ENCODE data around the gene CEP70. TPM values are rescaled to one million over a fixed set of nuclear protein-coding genes. Genes with fewer than 3 reads are reported as not detected.
A peak's percentile ranks its signal among the peaks of the same experiment; 100 is the strongest.
"Not testable (repeated sequence)": the region's sequence is repeated elsewhere in the genome, so short reads cannot be mapped to it uniquely, and the experiment has no call there.

The CEP70 gene
- total and polyA plus RNA-seq, 2 of the 13 experiments (the other 11 are each of a cell fraction or from before 2014, with no cell fraction given) = 4.0 to 22.3 TPM

GRCh38 chr3:138484672-138485071 is 109.4 kb downstream of the CEP70 start:
- H3K9ac ChIP-seq (ENCODE audit: insufficient read depth, low read depth, low read length); BruUV-seq (replicated peaks); H3K79me2 ChIP-seq (ENCODE audit: insufficient read depth, low read length); H3K4me1 ChIP-seq (ENCODE audit: insufficient read depth, low read length); ATAC-seq; intact Hi-C loops (cut with micrococcal nuclease; ENCODE audit: unreplicated experiment); DNase-seq (ENCODE audit: low spot score); POLR2A ChIA-PET; H3K4me2 ChIP-seq (ENCODE audit: low read depth, low read length); H3K27ac ChIP-seq (ENCODE audit: extremely low read length, insufficient read depth, low read length); H4K20me1 ChIP-seq (ENCODE audit: insufficient read depth, low read length); H3K4me3 ChIP-seq (replicated peaks in 1 of 3; ENCODE audit: insufficient read depth in 1 of 3, low read depth in 2 of 3, low read length in 3 of 3); FAIRE-seq; H3K36me3 ChIP-seq (replicated peaks in 1 of 2; ENCODE audit: control insufficient read depth in 1 of 2, insufficient read depth in 2 of 2, low read length in 2 of 2); H2AFZ ChIP-seq (ENCODE audit: low read length); H3K27me3 ChIP-seq (ENCODE audit: control insufficient read depth in 1 of 2, insufficient read depth in 2 of 2, low read length in 2 of 2); CTCF ChIA-PET (ENCODE audit: low intra/inter-chr PET ratio, low total read pairs): not testable (repeated sequence)
- H3K9me3 ChIP-seq (ENCODE audit: low read length) = peaks cover 20% of the 10 kb centered on the region; the same call in 1 of the 2 replicates
- no CpG with 5 or more reads among the region's 17 CpGs for WGBS (ENCODE audit: low lambda C conversion rate)
- in situ Hi-C loops (cut with HindIII; ENCODE audit: extremely low pct_ligation_motif_present, low pct_unique_long_range_greater_than_20kb) = loop anchor here (5.0 kb wide), 1 partner anchor 433 kb away; no protein-coding TSS in a partner anchor

DNA sequence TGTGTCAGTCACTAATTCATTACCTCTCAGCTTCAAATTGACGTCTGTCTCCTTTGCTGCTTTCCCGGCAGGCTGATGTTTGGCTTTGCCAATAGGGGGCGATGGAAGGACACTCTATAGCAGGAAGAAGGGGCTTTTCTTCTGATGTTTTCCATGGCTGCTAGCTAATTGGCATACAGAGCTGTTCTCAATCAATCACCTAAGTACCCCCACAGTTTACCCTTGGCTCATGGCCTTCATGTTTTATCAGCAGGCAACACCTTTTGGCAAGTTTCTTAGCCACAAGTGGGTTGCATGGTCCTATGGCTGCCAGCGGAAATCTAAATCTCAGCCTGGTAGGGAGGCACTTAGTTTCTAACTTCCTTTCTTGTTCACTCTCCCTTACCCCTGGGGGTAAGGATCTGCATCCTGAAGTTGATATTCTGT is 114.6 kb downstream of the CEP70 start:
- Histone ChIP-seq H3K27me3 (ENCODE audit: control insufficient read depth in 1 of 2, insufficient read depth in 2 of 2, low read length in 2 of 2) (no peaks in the 10 kb centered on the region), H4K20me1 (ENCODE audit: insufficient read depth, low read length) (no peaks in the 10 kb centered on the region), H3K4me3 (replicated peaks in 1 of 3; ENCODE audit: insufficient read depth in 1 of 3, low read depth in 2 of 3, low read length in 3 of 3) (no peak overlapping the region), H3K79me2 (ENCODE audit: insufficient read depth, low read length) (no peaks in the 10 kb centered on the region), H3K36me3 (replicated peaks in 1 of 2; ENCODE audit: control insufficient read depth in 1 of 2, insufficient read depth in 2 of 2, low read length in 2 of 2) (no peaks in the 10 kb centered on the region), H3K9ac (ENCODE audit: insufficient read depth, low read depth, low read length) (no peak overlapping the region), H3K4me1 (ENCODE audit: insufficient read depth, low read length) (no peaks in the 10 kb centered on the region), H3K27ac (ENCODE audit: extremely low read length, insufficient read depth, low read length) (no peak overlapping the region), H3K4me2 (ENCODE audit: low read depth, low read length) (no peak overlapping the region), H3K9me3 (ENCODE audit: low read length) (no peaks in the 10 kb centered on the region), H2AFZ (ENCODE audit: low read length) (no peak overlapping the region)
- ChIA-PET CTCF (ENCODE audit: low intra/inter-chr PET ratio, low total read pairs) (interaction anchor here (1.1 to 1.4 kb wide), 4 partner anchors 62 to 444 kb away, joined by 4 to 5 read pairs (median 5); no protein-coding TSS in a partner anchor), POLR2A (interaction anchor here (0.6 to 1.0 kb wide), 2 partner anchors 115 to 384 kb away, joined by 3 to 5 read pairs; partner anchors contain the start of gene CEP70)
- ATAC-seq (peak; percentile 78), FAIRE-seq (peak; percentile 76), DNase-seq (ENCODE audit: low spot score) (peak; percentile 50)
- WGBS (ENCODE audit: low lambda C conversion rate) = 35% methylated on average over 3 of the region's 4 CpGs
- in situ Hi-C loops (cut with HindIII; ENCODE audit: extremely low pct_ligation_motif_present, low pct_unique_long_range_greater_than_20kb) (no loop called here), intact Hi-C loops (cut with micrococcal nuclease; ENCODE audit: unreplicated experiment) (loop anchor here (1.0 to 2.0 kb wide), 2 partner anchors 115 to 444 kb away; partner anchors contain the start of gene CEP70)
- TF ChIP-seq STAG1 (CRISPR knock-in tag; IDR thresholded peaks at IDR 0.05) (peak; percentile 87), SMC3 (IDR thresholded peaks at IDR 0.05; ENCODE audit: low read length) (peak; percentile 53; the same call in 1 of the 2 replicates), CTCF (CRISPR knock-in tag; IDR thresholded peaks at IDR 0.05) (peak; percentile 84), RAD21 (CRISPR knock-in tag; IDR thresholded peaks at IDR 0.05) (peak; percentile 61)
- TF ChIP-seq, protein P1, sequence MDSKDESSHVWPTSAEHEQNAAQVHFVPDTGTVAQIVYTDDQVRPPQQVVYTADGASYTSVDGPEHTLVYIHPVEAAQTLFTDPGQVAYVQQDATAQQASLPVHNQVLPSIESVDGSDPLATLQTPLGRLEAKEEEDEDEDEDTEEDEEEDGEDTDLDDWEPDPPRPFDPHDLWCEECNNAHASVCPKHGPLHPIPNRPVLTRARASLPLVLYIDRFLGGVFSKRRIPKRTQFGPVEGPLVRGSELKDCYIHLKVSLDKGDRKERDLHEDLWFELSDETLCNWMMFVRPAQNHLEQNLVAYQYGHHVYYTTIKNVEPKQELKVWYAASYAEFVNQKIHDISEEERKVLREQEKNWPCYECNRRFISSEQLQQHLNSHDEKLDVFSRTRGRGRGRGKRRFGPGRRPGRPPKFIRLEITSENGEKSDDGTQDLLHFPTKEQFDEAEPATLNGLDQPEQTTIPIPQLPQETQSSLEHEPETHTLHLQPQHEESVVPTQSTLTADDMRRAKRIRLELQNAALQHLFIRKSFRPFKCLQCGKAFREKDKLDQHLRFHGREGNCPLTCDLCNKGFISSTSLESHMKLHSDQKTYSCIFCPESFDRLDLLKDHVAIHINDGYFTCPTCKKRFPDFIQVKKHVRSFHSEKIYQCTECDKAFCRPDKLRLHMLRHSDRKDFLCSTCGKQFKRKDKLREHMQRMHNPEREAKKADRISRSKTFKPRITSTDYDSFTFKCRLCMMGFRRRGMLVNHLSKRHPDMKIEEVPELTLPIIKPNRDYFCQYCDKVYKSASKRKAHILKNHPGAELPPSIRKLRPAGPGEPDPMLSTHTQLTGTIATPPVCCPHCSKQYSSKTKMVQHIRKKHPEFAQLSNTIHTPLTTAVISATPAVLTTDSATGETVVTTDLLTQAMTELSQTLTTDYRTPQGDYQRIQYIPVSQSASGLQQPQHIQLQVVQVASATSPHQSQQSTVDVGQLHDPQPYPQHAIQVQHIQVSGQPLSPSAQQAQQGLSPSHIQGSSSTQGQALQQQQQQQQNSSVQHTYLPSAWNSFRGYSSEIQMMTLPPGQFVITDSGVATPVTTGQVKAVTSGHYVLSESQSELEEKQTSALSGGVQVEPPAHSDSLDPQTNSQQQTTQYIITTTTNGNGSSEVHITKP (CRISPR knock-in tag; IDR thresholded peaks at IDR 0.05; ENCODE audit: low read depth) = no peak
- no TSS peak for BruUV-seq (replicated peaks)
